Measurements from ENCODE around the gene CALCOCO1. TPM values are rescaled to one million over a fixed set of nuclear protein-coding genes. Genes with fewer than 3 reads are reported as not detected.

Gene CALCOCO1
- total RNA-seq, 1 donor from 2014 or later: 68.4 TPM

DNA sequence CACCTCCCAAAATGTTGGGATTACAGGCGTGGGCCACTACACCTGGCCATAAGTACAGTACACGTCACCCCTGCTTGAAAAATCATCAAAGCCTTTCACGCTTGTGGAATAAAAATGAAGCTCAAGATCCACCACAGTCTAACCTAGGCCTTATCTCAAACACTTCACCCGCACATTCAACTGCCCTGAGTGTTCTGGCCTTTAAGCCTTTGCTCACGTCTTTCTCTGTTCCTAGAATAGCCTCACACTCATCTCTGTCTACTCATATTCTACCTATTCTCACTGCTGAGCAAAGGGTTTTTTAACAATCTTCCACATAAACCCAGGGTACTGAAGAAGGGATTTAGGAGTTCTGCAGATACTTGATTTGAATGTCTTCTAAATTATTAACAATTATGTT is 9.9 kb downstream of the CALCOCO1 start:
- DNase-seq (ENCODE audit: low read depth): no peak
- no peak overlapping the region for H3K4me3 ChIP-seq (ENCODE audit: low read depth, low read length)
- TF ChIP-seq, protein P1, sequence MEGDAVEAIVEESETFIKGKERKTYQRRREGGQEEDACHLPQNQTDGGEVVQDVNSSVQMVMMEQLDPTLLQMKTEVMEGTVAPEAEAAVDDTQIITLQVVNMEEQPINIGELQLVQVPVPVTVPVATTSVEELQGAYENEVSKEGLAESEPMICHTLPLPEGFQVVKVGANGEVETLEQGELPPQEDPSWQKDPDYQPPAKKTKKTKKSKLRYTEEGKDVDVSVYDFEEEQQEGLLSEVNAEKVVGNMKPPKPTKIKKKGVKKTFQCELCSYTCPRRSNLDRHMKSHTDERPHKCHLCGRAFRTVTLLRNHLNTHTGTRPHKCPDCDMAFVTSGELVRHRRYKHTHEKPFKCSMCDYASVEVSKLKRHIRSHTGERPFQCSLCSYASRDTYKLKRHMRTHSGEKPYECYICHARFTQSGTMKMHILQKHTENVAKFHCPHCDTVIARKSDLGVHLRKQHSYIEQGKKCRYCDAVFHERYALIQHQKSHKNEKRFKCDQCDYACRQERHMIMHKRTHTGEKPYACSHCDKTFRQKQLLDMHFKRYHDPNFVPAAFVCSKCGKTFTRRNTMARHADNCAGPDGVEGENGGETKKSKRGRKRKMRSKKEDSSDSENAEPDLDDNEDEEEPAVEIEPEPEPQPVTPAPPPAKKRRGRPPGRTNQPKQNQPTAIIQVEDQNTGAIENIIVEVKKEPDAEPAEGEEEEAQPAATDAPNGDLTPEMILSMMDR (IDR thresholded peaks at IDR 0.05; ENCODE audit: insufficient read depth, low read length, poor library complexity, severe bottlenecking): no peak
- H3K36me3 ChIP-seq (ENCODE audit: control insufficient read depth, insufficient read depth, low read length): peaks cover 3% of the 10 kb centered on the region
- no peaks in the 10 kb centered on the region for H3K27me3 ChIP-seq (ENCODE audit: control insufficient read depth, insufficient read depth, low read length)

DNA sequence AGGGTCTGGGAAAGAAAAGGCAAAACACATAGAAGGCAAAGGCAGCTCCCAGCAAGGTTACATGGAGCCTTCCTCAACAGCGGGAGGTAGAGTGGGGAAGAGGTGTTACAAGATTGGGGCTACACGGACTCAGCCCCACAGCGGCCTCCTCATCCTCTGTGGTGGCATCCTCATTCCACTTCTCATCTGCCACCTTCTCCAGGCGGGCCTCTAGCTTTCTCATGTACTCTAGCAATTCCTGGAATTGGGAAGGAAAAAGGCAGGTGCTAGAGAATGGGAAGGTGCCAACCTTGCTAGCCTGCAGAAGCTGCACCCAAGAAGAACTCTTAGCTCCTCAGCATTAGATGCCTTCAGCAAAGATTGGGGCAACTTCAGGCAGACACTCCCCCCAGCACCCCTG is 13.2 kb downstream of the CALCOCO1 start:
- TF ChIP-seq, protein P1 (IDR thresholded peaks at IDR 0.05; ENCODE audit: insufficient read depth, low read length, poor library complexity, severe bottlenecking): no peak
- DNase-seq (ENCODE audit: low read depth): no peak
- Histone ChIP-seq H3K27me3 (ENCODE audit: control insufficient read depth, insufficient read depth, low read length) (peaks cover 10% of the 10 kb centered on the region), H3K4me3 (ENCODE audit: low read depth, low read length) (no peak overlapping the region), H3K36me3 (ENCODE audit: control insufficient read depth, insufficient read depth, low read length) (peaks cover 3% of the 10 kb centered on the region)

DNA sequence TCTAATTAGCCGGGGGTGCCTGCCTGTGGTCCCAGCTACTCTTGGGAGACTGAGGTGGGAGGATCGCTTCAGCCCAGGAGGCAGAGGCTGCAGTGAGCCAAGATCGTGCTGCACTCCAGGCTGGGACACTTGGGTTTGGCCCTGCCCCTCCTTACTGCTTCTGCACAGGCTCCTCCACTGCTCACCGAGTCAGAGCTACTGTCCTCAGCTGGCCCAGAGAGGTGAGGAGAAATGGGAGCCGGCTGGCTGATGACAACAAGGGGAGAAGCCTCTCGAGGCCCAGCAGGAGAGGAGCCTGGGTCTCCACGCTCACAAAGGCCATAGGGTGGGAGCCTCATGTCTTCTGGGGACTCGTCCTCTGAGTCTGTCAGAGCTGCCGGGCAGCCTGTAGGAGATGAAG is 13.7 kb downstream of the CALCOCO1 start:
- peaks cover 3% of the 10 kb centered on the region for H3K36me3 ChIP-seq (ENCODE audit: control insufficient read depth, insufficient read depth, low read length)
- TF ChIP-seq, protein P1 (IDR thresholded peaks at IDR 0.05; ENCODE audit: insufficient read depth, low read length, poor library complexity, severe bottlenecking): no peak
- peaks cover 12% of the 10 kb centered on the region for H3K27me3 ChIP-seq (ENCODE audit: control insufficient read depth, insufficient read depth, low read length)
- DNase-seq (ENCODE audit: low read depth): no peak
- no peak overlapping the region for H3K4me3 ChIP-seq (ENCODE audit: low read depth, low read length)

DNA sequence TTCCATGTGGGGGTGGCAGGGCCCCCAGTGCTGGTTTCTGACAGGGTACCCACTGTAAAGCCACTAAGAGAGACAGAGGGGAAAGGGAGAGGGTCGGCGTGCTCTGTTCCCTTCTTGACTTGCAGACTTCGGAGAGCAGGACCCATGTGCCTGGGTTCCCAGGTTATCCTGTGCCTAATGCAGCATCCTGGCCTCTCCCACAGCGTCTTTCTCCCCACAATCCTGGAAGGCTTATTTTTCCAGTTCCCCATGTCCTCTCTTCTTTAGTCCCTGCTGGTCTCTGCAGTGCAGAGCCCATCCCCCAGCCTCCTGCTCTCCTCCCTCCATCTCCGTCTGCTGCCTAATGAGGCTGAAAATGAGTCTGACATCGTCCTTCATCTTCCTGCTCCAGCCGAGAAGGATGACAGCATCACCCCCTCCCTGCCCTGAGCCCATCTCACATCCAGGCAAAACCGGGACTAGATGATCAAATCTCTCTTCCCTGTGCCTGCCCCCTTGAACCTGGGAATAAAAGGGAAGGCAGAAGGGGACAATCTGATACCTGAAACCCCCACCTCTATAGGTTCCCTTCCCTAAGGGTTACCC is 15.1 kb downstream of the CALCOCO1 start:
- DNase-seq (ENCODE audit: low read depth): no peak
- Histone ChIP-seq H3K4me3 (ENCODE audit: low read depth, low read length) (no peak overlapping the region), H3K36me3 (ENCODE audit: control insufficient read depth, insufficient read depth, low read length) (peaks cover 3% of the 10 kb centered on the region), H3K27me3 (ENCODE audit: control insufficient read depth, insufficient read depth, low read length) (peaks cover 16% of the 10 kb centered on the region)
- TF ChIP-seq, protein P1 (IDR thresholded peaks at IDR 0.05; ENCODE audit: insufficient read depth, low read length, poor library complexity, severe bottlenecking): no peak

DNA sequence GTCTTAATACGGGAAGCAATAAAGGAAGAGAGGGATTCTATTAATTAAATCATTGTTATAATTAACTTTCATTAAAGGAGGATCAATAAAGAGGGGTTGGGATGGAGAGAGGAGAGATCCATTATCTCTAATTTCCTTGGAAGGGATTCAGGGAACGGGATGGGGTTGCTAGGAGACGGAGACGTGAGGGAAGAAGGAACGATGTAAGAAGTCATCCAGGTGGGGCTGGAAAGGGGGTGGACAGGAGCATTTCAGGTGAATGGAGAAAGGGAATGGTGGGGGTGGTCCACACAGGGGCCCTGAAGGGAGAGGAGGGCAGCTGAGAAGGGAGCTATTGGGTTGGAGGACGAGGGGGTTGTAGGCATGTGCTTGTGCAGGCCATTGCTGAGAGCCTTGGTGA is 17.2 kb downstream of the CALCOCO1 start:
- TF ChIP-seq, protein P1 (IDR thresholded peaks at IDR 0.05; ENCODE audit: insufficient read depth, low read length, poor library complexity, severe bottlenecking): no peak
- no peak for DNase-seq (ENCODE audit: low read depth)
- H3K4me3 ChIP-seq (ENCODE audit: low read depth, low read length): no peak overlapping the region
- H3K36me3 ChIP-seq (ENCODE audit: control insufficient read depth, insufficient read depth, low read length): peaks cover 3% of the 10 kb centered on the region
- H3K27me3 ChIP-seq (ENCODE audit: control insufficient read depth, insufficient read depth, low read length): peaks cover 20% of the 10 kb centered on the region

DNA sequence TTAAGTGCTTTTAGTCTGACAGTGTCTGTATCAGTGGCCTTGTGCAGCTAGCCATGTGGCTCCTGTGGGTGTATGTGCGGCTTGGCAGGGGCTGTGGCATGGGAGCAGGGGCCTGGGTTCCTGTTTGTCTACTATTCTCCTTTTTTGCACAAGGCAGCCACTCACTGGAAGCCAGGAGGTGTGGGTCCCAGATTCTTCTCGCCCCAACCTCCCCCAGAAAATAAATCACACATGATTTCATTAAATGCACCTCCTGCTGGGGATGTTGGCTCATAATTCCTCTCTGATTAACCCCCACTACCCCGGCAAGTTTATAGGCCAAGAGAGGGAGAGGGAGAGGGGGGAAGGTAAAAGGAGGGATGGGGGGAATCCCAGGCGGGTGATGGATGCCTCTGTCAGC is 17.6 kb downstream of the CALCOCO1 start:
- H3K36me3 ChIP-seq (ENCODE audit: control insufficient read depth, insufficient read depth, low read length): peaks cover 3% of the 10 kb centered on the region
- H3K4me3 ChIP-seq (ENCODE audit: low read depth, low read length): no peak overlapping the region
- DNase-seq (ENCODE audit: low read depth): no peak
- TF ChIP-seq, protein P1 (IDR thresholded peaks at IDR 0.05; ENCODE audit: insufficient read depth, low read length, poor library complexity, severe bottlenecking): no peak
- H3K27me3 ChIP-seq (ENCODE audit: control insufficient read depth, insufficient read depth, low read length): peaks cover 20% of the 10 kb centered on the region
